PC-9 (cell line): ENCODE results near the gene PTTG1IP. TPM values are rescaled to one million over a fixed set of nuclear protein-coding genes. Genes with fewer than 3 reads are reported as not detected.

ENCODE experiments used
- BruUV-seq: library from RNA; stranded (reverse); fragments of 400-500 nt; replicated peaks from 2 replicates; lab custom pipeline; 2021; lab: Mats Ljungman, UMichigan
- CTCF ChIA-PET: fragments of 300-600 bp; sonication (Branson Sonifier 250); formaldehyde crosslinking; loops from one replicate; lab custom pipeline; 2022; ENCODE audit warnings: antibody characterized with exemption; lab: Charles Lee
- POLR2A ChIA-PET: fragments of 300-600 bp; sonication (Branson Sonifier 250); formaldehyde crosslinking; loops from one replicate; lab custom pipeline; 2022; ENCODE audit warnings: antibody characterized with exemption; ENCODE audit not compliant: unreplicated experiment; lab: Charles Lee
- DNase-seq, 2 experiments: peaks; one replicate each; pipeline versions ENCODE4 v3.0.0 to v3.0.0-alpha.2; 2015 to 2022; ENCODE audit warnings: mixed read lengths in 1 of 2
- H2AFZ ChIP-seq: fragments of 200-600 bp; sonication (generic); 2 replicates; pipeline ENCODE4 v1.8.1; 2017; ENCODE audit warnings: antibody characterized with exemption
- H3F3A ChIP-seq: fragments of 200-600 bp; sonication (generic); 2 replicates; pipeline ENCODE4 v1.8.1; 2017; ENCODE audit warnings: antibody characterized with exemption, mild to moderate bottlenecking, low read depth; ENCODE audit not compliant: insufficient read depth
- H3K27ac ChIP-seq: fragments of 200-600 bp; sonication (generic); 2 replicates; pipeline ENCODE4 v1.6.1; 2016; ENCODE audit warnings: mixed run types
- H3K27me3 ChIP-seq: fragments of 200-600 bp; sonication (generic); 2 replicates; pipeline ENCODE4 v1.6.1; 2016; ENCODE audit warnings: low read depth, mixed run types; ENCODE audit not compliant: insufficient read depth
- H3K36me3 ChIP-seq: fragments of 200-600 bp; sonication (generic); 2 replicates; pipeline ENCODE4 v1.6.1; 2016; ENCODE audit warnings: low read depth, mixed run types
- H3K4me1 ChIP-seq: fragments of 200-600 bp; sonication (generic); replicated peaks from 2 replicates; pipeline ENCODE4 v1.6.1; 2016; ENCODE audit warnings: mixed run types; ENCODE audit not compliant: insufficient read depth
- H3K4me2 ChIP-seq: fragments of 200-600 bp; sonication (generic); 2 replicates; pipeline ENCODE4 v1.6.1; 2017; ENCODE audit warnings: mixed run types
- H3K4me3 ChIP-seq: fragments of 200-600 bp; sonication (generic); 2 replicates; pipeline ENCODE4 v1.6.1; 2016; ENCODE audit warnings: mixed run types
- H3K79me2 ChIP-seq: fragments of 200-600 bp; sonication (generic); 2 replicates; pipeline ENCODE4 v1.6.1; 2017; ENCODE audit warnings: low read depth, mixed run types
- H3K9me2 ChIP-seq: fragments of 200-600 bp; sonication (generic); 2 replicates; pipeline ENCODE4 v1.8.1; 2017; ENCODE audit warnings: mild to moderate bottlenecking; ENCODE audit not compliant: insufficient read depth
- H3K9me3 ChIP-seq: fragments of 200-600 bp; sonication (generic); 2 replicates; pipeline ENCODE4 v1.8.1; 2016; ENCODE audit warnings: low read depth; ENCODE audit not compliant: insufficient read depth
- H4K20me1 ChIP-seq: fragments of 200-600 bp; sonication (generic); 2 replicates; pipeline ENCODE4 v1.8.1; 2017; ENCODE audit not compliant: insufficient read depth
- CTCF ChIP-seq: fragments of 200-600 bp; sonication (generic); conservative IDR thresholded peaks from 2 replicates; pipeline ENCODE4 v1.6.1; 2017; ENCODE audit warnings: mixed run types, antibody characterized with exemption, mild to moderate bottlenecking, moderate library complexity
- EZH2 ChIP-seq: fragments of 200-600 bp; sonication (generic); IDR thresholded peaks from 2 replicates; pipeline ENCODE4 v1.8.0; 2017; ENCODE audit warnings: antibody characterized with exemption, low read depth
- intact Hi-C: fragments of 100-400 bp; cut with micrococcal nuclease; formaldehyde crosslinking; loops from one replicate; pipeline ENCODE4 v1.10.0; 2022; ENCODE audit not compliant: unreplicated experiment
- total RNA-seq: library from RNA; stranded (reverse); gene quantifications from 2 replicates; pipeline ENCODE4 v1.2.3, GENCODE V29; 2021

The PTTG1IP gene
- total RNA-seq, 1 experiment from 2014 or later: 174 TPM

GRCh38 chr21:44898851-44899767 is 25.6 kb upstream of the PTTG1IP start:
- intact Hi-C loops: no loop called here
- Histone ChIP-seq H4K20me1 (no peaks in the 10 kb centered on the region), H3K9me2 (no peaks in the 10 kb centered on the region), H3K4me3 (no peak overlapping the region), H3K36me3 (no peaks in the 10 kb centered on the region), H3K4me1 (no peaks in the 10 kb centered on the region), H3K79me2 (no peaks in the 10 kb centered on the region), H3K27ac (no peak overlapping the region), H3K27me3 (no peaks in the 10 kb centered on the region), H3F3A (peaks cover 10% of the 10 kb centered on the region), H3K9me3 (no peaks in the 10 kb centered on the region), H2AFZ (no peak overlapping the region), H3K4me2 (no peak overlapping the region)
- POLR2A ChIA-PET: no interaction called here
- BruUV-seq: no TSS peak
- CTCF ChIA-PET: no interaction called here
- DNase-seq: no peak
- no peak for TF ChIP-seq EZH2
- no peak for TF ChIP-seq CTCF

GRCh38 chr21:44898011-44898488 is 24.6 kb upstream of the PTTG1IP start:
- Histone ChIP-seq H3K79me2 (no peaks in the 10 kb centered on the region), H3K9me3 (no peaks in the 10 kb centered on the region), H3K9me2 (no peaks in the 10 kb centered on the region), H3K4me3 (no peak overlapping the region), H3F3A (peaks cover 10% of the 10 kb centered on the region), H3K27me3 (no peaks in the 10 kb centered on the region), H3K4me2 (no peak overlapping the region), H3K27ac (no peak overlapping the region), H2AFZ (no peak overlapping the region), H4K20me1 (no peaks in the 10 kb centered on the region), H3K4me1 (no peaks in the 10 kb centered on the region), H3K36me3 (no peaks in the 10 kb centered on the region)
- no peak for DNase-seq
- intact Hi-C loops: no loop called here
- no peak for TF ChIP-seq CTCF
- TF ChIP-seq EZH2: no peak
- BruUV-seq: no TSS peak
- ChIA-PET POLR2A (no interaction called here), CTCF (no interaction called here)

GRCh38 chr21:44897326-44898010 is 24.0 kb upstream of the PTTG1IP start:
- intact Hi-C loops: no loop called here
- CTCF ChIA-PET: no interaction called here

More at GRCh38 chr21:44897326-44898010, 24.0 kb upstream of the PTTG1IP start:
- POLR2A ChIA-PET: no interaction called here
- Histone ChIP-seq H3K4me1 (no peaks in the 10 kb centered on the region), H4K20me1 (no peaks in the 10 kb centered on the region), H3K9me3 (no peaks in the 10 kb centered on the region), H3K36me3 (no peaks in the 10 kb centered on the region), H3K27ac (no peak overlapping the region), H3K79me2 (no peaks in the 10 kb centered on the region), H3K9me2 (no peaks in the 10 kb centered on the region), H3K4me2 (no peak overlapping the region), H3K27me3 (no peaks in the 10 kb centered on the region), H3F3A (peaks cover 10% of the 10 kb centered on the region), H2AFZ (no peak overlapping the region), H3K4me3 (no peak overlapping the region)
- TF ChIP-seq EZH2 (no peak), CTCF (no peak)
- DNase-seq: no peak
- no TSS peak for BruUV-seq
